Measurements from ENCODE around the gene C13orf42.

The C13orf42 gene

DNA sequence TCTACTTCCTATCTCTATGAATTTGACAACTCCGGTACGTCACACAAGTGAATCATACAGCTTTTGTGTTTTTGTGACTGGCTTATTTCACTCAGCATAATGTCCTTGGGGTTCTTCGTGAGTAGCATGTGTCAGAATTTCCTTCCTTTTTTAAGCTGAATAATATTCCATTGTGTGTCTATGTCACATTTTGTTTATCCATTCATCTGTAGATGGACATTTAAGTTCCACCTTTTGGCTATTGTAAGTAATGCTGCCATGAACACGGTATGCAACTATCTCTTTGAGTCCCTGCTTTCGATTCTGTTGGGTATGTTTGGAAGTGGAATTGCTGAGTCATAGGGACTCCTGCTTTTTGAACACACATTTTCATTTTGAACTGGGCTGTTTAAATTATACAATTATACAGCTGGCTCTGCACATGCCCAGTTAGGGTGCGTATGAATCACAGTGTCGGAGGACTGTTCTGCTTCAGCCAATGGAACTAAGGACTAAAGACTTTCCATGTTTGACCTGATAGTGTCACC, 43.0 kb upstream of the C13orf42 start:
- peak; percentile 61 for DNase-seq (ENCODE audit: low read depth)
- TF ChIP-seq, protein P1, sequence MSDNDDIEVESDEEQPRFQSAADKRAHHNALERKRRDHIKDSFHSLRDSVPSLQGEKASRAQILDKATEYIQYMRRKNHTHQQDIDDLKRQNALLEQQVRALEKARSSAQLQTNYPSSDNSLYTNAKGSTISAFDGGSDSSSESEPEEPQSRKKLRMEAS (IDR thresholded peaks at IDR 0.05; ENCODE audit: low read depth, low read length), result no peak
- TF ChIP-seq POLR2A (IDR thresholded peaks at IDR 0.05; ENCODE audit: extremely low read depth, insufficient read length) (no peak), MYC (IDR thresholded peaks at IDR 0.05; ENCODE audit: low read depth, low read length) (no peak)
- TF ChIP-seq, protein P2, sequence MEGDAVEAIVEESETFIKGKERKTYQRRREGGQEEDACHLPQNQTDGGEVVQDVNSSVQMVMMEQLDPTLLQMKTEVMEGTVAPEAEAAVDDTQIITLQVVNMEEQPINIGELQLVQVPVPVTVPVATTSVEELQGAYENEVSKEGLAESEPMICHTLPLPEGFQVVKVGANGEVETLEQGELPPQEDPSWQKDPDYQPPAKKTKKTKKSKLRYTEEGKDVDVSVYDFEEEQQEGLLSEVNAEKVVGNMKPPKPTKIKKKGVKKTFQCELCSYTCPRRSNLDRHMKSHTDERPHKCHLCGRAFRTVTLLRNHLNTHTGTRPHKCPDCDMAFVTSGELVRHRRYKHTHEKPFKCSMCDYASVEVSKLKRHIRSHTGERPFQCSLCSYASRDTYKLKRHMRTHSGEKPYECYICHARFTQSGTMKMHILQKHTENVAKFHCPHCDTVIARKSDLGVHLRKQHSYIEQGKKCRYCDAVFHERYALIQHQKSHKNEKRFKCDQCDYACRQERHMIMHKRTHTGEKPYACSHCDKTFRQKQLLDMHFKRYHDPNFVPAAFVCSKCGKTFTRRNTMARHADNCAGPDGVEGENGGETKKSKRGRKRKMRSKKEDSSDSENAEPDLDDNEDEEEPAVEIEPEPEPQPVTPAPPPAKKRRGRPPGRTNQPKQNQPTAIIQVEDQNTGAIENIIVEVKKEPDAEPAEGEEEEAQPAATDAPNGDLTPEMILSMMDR (IDR thresholded peaks at IDR 0.05; ENCODE audit: low read depth, low read length), result no peak
- no peak overlapping the region for H3K4me3 ChIP-seq (ENCODE audit: low read depth, low read length)

DNA sequence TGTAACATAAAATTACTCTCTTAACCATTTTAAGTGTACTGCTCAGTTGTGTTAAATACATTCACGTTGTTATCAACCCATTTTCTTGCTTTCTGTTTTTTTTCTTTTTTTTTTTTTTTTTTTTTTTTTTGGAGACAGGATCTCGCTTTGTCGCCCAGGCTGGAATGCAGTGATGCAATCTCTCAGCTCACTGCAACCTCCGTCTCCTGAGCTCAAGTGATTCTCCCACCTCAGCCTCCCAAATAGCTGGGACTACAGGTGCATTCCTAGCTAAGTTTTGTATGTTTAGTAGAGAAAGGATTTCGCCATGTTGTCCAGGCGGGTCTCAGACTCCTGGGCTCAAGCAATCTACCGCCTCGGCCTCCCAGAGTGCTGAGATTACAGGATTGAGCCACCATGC, 42.5 kb upstream of the C13orf42 start:
- no peak for DNase-seq (ENCODE audit: low read depth)
- H3K4me3 ChIP-seq (ENCODE audit: low read depth, low read length), result no peak overlapping the region
- TF ChIP-seq, protein P1 (IDR thresholded peaks at IDR 0.05; ENCODE audit: low read depth, low read length), result no peak
- no peak for TF ChIP-seq MYC (IDR thresholded peaks at IDR 0.05; ENCODE audit: low read depth, low read length)
- TF ChIP-seq, protein P2 (IDR thresholded peaks at IDR 0.05; ENCODE audit: low read depth, low read length), result no peak
- TF ChIP-seq POLR2A (IDR thresholded peaks at IDR 0.05; ENCODE audit: extremely low read depth, insufficient read length), result no peak

GRCh38 chr13:51152701-51153100, 41.6 kb upstream of the C13orf42 start:
- peak; percentile 11 for DNase-seq (ENCODE audit: low read depth)
- no peak for TF ChIP-seq POLR2A (IDR thresholded peaks at IDR 0.05; ENCODE audit: extremely low read depth, insufficient read length)
- no peak for TF ChIP-seq MYC (IDR thresholded peaks at IDR 0.05; ENCODE audit: low read depth, low read length)
- TF ChIP-seq, protein P2 (IDR thresholded peaks at IDR 0.05; ENCODE audit: low read depth, low read length), result no peak
- TF ChIP-seq, protein P1 (IDR thresholded peaks at IDR 0.05; ENCODE audit: low read depth, low read length), result no peak

DNA sequence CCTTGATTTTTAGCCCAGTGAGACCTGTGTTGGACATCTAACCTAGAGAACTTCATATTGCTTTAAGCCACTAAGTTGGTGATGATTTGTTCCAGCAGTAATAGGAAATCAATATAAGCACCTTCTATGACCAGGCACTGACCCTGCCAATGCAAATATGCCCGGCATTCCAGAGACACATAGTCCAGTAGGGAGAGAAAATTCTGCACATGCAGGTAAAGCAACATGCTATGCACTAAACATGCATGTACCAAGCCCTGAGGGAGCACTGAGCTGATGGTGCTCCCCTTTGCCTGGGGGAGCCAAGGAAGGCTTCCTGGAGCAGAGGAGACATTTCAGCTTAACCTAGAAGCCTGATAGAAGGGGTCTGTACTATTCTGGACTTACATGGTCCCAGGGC, 40.4 kb upstream of the C13orf42 start:
- no peak for DNase-seq (ENCODE audit: low read depth)
- TF ChIP-seq, protein P2 (IDR thresholded peaks at IDR 0.05; ENCODE audit: low read depth, low read length), result no peak
- TF ChIP-seq POLR2A (IDR thresholded peaks at IDR 0.05; ENCODE audit: extremely low read depth, insufficient read length) (no peak), MYC (IDR thresholded peaks at IDR 0.05; ENCODE audit: low read depth, low read length) (no peak)
- TF ChIP-seq, protein P1 (IDR thresholded peaks at IDR 0.05; ENCODE audit: low read depth, low read length), result no peak
- H3K4me3 ChIP-seq (ENCODE audit: low read depth, low read length), result no peak overlapping the region

More at GRCh38 chr13:51152701-51153100, 41.6 kb upstream of the C13orf42 start:
- H3K4me3 ChIP-seq (ENCODE audit: low read depth, low read length), result no peak overlapping the region

- no peak overlapping the region for H3K4me3 ChIP-seq (ENCODE audit: low read depth, low read length)
- peak; percentile 44 for DNase-seq (ENCODE audit: low read depth)
- TF ChIP-seq MYC (IDR thresholded peaks at IDR 0.05; ENCODE audit: low read depth, low read length), result no peak
- TF ChIP-seq POLR2A (IDR thresholded peaks at IDR 0.05; ENCODE audit: extremely low read depth, insufficient read length), result no peak
- TF ChIP-seq, protein P1 (IDR thresholded peaks at IDR 0.05; ENCODE audit: low read depth, low read length), result no peak
- TF ChIP-seq, protein P2 (IDR thresholded peaks at IDR 0.05; ENCODE audit: low read depth, low read length), result peak; percentile 47
Observed at GRCh38 chr13:51148952-51149573, 38.0 kb upstream of the C13orf42 start.
